ENCODE results near the gene FYB1. TPM values are rescaled to one million over a fixed set of nuclear protein-coding genes. Genes with fewer than 3 reads are reported as not detected.

The FYB1 gene
- total RNA-seq, 2 experiments from 2014 or later, result 45.3 to 51.9 TPM

DNA sequence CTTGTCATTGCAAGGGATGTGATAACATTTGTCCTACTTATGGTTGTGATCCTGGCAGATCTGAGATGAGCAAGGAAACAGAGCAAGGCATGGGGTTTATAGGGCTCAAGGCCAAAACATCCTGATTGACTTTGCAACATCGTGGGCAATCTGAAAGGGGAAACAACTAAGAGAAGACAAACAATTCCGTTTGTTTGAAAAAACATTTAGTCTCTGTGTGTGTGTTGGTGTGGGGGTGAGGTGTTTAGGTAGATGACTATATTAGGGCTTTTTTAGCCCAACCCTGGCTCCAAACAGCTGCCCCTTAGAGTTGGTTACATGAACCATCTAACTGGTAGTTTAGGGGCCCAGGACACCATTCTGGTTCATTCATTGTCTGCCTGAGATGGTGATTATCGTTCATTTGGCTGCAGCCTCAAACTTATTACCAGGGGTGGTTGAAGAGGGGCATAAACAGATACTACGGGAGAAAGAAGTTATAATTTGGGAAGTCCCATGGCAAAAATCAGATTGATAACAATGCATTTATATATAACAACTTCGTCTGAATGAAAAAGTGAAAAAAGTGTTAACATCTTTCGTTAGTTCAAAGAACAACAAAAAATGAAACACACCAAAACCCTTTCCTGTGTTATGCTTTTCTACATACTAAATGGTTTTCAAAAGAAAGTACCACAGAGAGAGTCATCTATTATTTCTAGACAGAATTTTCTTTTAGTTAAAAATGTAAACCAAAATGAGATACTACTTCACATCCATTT, 5.7 kb downstream of the FYB1 start:
- CTCF ChIA-PET, result interaction anchor here (1.0 to 3.6 kb wide), 2 partner anchors 12 to 140 kb away, joined by 3 to 23 read pairs; partner anchors contain the start of gene RICTOR
- POLR2A ChIA-PET, result interaction anchor here (2.5 kb wide), 1 partner anchor 12 kb away, joined by 17 read pairs; no protein-coding TSS in a partner anchor

DNA sequence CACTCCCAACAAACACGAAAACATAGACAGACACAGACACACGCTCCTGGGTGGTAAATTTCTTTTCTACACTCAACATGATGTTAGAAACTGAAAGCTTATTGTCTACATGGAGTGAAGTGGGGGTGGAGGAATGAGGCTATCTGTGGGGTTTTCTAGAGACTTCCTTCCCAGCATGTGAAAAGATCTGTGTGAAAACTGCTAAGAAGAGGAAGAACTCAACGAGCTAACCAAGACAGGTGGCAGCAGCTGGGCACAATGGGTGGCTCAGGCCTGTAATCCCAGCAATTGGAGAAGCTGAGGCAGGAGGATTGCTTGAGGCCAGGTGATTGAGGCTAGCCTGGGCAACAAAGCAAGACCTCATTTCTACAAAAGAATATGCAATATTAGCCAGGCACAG, 7.6 kb downstream of the FYB1 start:
- ChIA-PET POLR2A (interaction anchor here (0.6 to 2.5 kb wide), 9 partner anchors 9 to 209 kb away, joined by 3 to 17 read pairs (median 4); no protein-coding TSS in a partner anchor), CTCF (interaction anchor here (1.7 to 3.6 kb wide), 2 partner anchors 10 to 71 kb away, joined by 6 to 23 read pairs; no protein-coding TSS in a partner anchor)

DNA sequence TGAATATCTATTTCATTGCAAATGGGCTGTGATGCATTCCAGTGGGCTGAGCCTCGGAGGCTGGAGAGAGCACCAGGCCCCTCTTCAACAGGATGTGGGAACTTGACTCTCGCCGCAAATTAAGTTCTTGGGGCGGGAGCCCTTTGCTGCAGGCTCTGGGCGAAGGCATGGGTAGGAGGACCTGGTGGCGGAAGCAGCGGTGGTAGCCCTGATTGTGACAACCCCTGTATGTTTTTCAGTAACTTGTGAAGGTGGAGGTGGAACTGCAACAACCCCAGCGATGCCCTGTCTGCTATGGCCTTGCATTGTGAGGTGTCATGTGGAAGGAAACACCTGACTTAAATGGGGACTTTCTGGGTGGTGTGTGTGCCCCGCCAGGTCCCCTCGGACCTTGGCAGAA, 9.4 kb downstream of the FYB1 start:
- ChIA-PET CTCF (interaction anchor here (0.7 to 3.6 kb wide), 3 partner anchors 9 to 34 kb away, joined by 3 to 23 read pairs (median 5); no protein-coding TSS in a partner anchor), POLR2A (interaction anchor here (0.6 to 1.2 kb wide), 2 partner anchors 9 to 46 kb away, joined by 3 to 4 read pairs; no protein-coding TSS in a partner anchor)

DNA sequence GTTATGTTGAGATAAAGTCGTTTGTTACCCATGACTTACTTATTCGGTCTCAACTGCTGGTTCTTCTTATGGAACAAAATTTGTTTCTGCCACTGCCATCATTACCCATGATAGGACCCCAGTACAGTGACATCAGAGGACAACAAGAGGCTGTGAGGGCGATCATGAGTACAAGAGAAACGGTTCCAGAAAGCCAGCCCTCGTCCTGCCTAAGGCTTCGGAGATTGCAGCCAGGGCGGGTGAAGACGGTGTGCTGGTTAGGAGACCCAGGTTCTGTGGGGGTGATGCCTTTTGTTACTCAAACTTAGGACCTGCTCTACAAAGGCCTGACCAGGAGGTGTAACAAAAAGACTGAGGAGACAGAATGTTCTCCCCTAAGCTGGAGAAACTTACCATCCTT, 10.9 kb downstream of the FYB1 start:
- ChIA-PET CTCF (interaction anchor here (1.2 kb wide), 1 partner anchor 33 kb away, joined by 5 read pairs; no protein-coding TSS in a partner anchor), POLR2A (interaction anchor here (0.6 kb wide), 1 partner anchor 61 kb away, joined by 3 read pairs; no protein-coding TSS in a partner anchor)

DNA sequence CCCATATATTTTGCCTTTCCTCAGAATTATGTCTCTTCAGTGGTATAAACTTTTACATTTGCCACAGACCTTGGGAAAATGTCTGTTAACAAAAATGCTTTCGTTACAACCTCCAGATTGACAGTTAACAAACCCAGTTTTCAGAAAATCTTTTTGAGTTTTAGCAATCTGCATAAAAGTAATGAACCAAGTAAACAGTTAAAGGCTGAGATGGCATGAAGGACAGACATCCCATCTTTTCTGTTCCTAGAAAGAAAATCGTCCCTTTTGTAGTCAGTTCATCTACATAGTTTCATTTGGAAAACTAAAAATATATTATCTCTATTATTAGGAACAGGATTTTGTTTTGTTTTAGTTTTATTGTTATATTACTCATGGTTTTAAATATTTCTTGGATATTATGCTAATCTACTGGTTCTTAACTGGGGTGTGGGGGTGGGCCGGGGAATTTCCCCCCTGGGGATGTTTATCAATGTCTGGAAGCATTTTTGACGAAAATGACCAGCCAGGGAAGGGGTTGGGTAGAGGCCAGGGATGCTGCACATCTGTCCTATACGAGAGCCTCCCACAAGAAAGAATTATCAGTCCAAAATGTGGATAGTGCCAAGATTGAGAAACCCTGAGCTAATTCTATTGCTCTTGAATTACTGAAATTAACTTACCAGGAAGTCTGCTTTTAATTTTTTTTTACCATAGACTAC, 11.9 kb downstream of the FYB1 start:
- ChIA-PET CTCF (no interaction called here), POLR2A (no interaction called here)

DNA sequence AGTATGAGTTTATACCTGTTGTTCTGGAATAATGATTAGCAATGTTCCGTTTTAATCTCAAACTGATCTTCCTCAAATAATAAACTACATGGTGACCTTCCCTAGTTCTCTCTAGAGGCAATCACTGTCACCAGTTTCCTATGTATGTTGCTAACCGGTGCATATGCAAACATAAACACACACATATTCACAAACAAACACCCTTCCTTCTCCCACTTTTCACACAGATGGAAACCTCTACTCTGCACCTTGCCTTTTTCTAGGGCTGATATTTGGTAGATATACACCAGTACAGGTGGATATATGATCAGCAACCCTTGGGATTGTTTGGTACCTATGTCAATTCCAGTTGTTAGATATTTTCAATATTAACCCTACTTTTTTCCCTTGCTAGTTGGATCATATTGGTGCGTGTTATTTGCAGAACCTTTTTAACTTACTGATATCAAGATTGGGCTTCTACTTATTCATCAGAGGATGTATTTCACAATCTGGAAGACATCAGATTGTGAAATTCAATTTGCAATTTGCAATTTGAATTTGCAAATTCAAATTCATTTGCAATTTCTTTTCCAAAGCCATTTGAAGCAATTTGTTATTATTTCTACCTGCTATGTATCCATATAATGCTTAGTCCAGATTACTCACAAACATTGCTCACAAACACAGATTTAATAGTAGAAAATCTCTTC, 12.6 kb downstream of the FYB1 start:
- POLR2A ChIA-PET, result no interaction called here

DNA sequence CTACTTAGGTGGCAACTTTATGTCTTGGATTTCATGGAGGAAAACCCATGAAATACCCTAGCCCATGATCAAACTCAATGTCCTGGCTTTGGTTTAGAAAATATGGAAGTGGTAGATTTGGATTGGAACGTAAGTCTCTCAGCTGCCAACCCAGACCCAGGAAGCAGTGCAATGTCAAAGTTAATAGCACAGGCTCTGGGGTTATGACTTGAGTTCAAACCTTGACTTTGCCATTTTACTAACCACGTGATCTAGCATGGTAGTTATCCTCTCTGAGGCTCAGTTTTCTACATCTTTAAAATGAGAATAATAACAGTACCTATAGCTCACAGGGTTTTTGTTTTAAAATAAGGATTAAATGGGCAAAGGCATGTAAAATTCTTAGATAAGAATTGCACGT, 13.8 kb downstream of the FYB1 start:
- ChIA-PET POLR2A (no interaction called here), CTCF (interaction anchor here (0.9 kb wide), 1 partner anchor 50 kb away, joined by 3 read pairs; no protein-coding TSS in a partner anchor)

More for the DNA sequence above, 12.6 kb downstream of the FYB1 start:
- CTCF ChIA-PET, result interaction anchor here (0.6 to 0.9 kb wide), 2 partner anchors 11 to 52 kb away, joined by 3 read pairs; no protein-coding TSS in a partner anchor

DNA sequence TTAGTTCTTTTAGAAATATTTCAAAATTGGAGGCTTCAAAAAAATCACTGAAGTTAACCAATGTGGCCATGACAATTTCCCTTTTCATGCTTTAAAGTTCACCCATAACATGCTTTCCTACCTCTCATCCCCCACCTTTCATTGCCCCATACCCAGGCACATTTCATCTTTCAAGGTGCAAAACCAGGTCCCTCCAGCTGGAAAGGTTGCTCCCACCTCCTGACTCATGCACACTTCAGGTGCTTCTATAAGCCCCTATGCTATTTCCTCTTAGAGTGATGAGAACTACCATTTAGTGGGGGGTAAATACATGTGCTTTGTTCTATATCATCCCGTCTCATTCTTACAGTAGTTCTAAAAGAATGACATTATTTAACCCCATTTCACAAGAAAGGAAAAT, 15.4 kb downstream of the FYB1 start:
- ChIA-PET CTCF (no interaction called here), POLR2A (no interaction called here)

DNA sequence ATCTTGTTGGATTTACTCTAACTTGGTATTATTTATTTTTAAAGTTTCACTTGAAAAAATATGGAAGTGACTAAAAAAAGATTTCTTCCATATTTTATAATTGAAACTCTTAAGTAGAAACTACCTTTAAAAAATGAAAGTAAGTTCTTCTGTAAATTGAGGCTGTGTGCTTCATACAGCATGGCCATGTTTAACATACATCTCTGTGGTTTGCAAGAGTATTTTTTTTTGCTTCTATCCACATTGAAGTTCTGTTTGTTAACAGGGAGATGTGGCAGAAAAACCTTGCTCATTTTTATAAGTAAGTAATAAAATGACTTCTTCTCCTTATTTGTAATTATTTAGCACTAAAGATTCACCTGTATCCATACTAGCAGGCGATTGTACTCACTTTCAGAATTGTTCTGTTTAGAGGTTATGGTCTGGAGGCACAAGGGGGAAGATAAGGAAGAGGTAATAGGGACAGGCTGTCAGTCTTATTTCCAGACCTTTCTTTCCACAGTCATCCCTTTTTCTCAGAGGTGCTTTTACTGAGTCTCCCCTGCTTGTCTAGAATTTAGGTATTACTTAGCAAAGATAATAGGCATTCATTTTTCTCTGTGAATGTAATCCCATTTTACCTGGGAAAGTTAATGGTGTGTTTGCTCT, 16.0 kb downstream of the FYB1 start:
- ChIA-PET CTCF (interaction anchor here (0.7 to 4.2 kb wide), 5 partner anchors 8 to 42 kb away, joined by 3 to 23 read pairs (median 3); no protein-coding TSS in a partner anchor), POLR2A (interaction anchor here (1.0 to 1.2 kb wide), 2 partner anchors 8 to 12 kb away, joined by 3 to 5 read pairs; no protein-coding TSS in a partner anchor)

DNA sequence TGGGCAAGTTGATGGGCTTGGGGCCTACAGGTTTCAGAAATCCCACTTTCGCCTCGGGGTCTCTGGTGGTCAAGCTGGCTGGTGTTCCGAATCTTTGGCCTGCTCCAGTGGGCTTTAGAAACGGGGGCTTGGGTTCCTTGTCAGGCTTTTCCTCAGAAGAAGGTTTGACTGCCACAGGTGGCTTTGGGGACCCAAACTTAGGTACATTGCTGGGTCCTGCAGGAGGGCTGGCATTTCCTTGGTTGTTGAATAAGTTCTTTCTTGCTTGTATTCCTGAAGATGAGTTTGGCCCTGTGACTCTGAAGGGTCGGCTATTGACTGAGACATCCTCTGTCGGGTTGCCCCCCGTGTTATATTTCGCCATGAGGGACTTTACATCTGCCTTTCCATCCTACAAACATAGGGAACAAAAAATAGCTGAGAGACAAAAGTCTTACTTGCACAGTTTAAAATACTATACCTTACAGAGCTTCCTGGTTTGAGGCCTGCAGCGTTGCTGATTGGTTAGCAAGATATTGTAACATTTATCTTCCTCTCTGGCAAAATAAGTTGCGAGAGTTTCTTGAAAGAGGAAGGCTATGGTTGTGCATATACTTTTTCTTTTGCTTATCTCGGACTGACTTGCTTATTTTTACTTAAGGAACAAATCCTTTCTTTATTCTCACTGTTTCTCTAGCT, 16.6 kb downstream of the FYB1 start:
- CTCF ChIA-PET, result interaction anchor here (0.7 to 4.2 kb wide), 5 partner anchors 9 to 42 kb away, joined by 3 to 23 read pairs (median 3); no protein-coding TSS in a partner anchor

DNA sequence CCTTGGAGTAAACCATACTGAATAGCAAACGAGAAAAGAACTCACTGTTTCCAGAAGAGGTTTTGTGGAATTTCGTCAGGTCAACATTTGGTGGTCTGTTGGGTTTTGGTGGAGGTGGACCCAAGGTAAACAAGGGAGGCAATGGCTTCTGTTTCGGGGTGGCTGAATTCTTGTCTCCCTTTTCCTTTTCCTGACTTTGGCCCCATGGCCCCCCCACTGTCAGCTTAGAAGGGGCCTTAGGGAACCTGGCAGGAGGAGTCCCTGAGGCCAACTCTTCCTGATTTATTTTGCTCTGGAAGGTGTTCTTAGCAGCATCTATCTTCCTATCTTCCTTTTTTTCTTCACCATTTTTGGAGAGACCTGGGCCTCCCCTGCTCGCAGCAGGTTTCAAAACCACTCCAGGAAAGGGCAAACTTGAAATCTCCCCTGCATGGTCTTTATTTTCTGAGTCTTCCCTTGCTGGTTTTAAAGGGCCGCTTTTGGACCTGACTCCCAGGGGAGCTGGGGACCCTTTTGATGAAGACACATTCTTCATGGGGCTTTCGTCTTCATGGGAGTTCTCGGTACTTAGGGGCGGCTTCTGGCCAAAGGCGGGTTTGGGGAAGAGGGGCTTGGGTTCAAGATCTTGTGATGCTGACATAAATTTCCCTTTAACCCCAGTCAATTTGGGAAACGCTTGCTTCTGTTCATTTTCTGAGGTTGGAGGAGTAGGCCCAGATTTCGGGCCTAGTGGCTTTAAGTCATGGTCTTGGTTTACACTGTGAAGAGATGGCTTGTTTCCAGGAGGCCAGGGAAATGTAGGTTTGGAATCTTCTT, 17.4 kb downstream of the FYB1 start:
- ChIA-PET CTCF (interaction anchor here (0.9 to 4.2 kb wide), 13 partner anchors 9 to 81 kb away, joined by 3 to 23 read pairs (median 4); no protein-coding TSS in a partner anchor), POLR2A (interaction anchor here (0.6 to 1.8 kb wide), 6 partner anchors 10 to 25 kb away, joined by 3 to 17 read pairs (median 4); no protein-coding TSS in a partner anchor)

More for the DNA sequence above, 16.6 kb downstream of the FYB1 start:
- POLR2A ChIA-PET, result interaction anchor here (0.6 to 1.2 kb wide), 3 partner anchors 9 to 16 kb away, joined by 3 to 5 read pairs (median 3); no protein-coding TSS in a partner anchor

DNA sequence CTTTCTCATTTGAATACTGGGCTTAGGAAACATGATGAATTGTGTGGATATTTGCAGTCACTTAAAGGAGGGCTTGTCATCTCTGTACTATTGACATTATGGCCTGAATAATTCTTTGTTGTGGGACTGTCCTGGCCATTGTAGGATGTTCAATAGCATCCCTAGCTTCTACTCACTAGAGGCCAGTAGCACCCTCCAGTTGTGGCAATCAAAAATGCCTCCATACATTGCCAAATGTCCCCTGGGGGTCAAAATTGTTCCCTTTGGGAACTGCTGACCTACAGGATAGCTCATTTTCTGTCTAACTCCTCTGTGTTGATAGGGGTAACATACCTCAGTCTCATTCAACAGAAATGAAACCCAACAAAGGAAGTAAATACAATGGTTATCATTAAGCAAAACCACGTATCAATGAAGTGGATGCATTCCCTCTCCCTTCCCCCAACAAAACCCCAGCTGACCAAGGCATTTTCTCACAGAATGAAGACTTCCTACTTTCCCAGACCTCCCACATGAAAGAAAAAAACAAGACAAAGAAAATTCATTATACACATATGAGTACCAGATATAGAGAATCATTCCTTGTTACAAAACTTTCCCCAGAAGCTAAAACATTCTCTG, 18.1 kb downstream of the FYB1 start:
- POLR2A ChIA-PET, result interaction anchor here (1.0 to 1.8 kb wide), 4 partner anchors 9 to 24 kb away, joined by 3 to 17 read pairs (median 4); no protein-coding TSS in a partner anchor
- CTCF ChIA-PET, result interaction anchor here (1.0 to 4.2 kb wide), 15 partner anchors 9 to 82 kb away, joined by 3 to 23 read pairs (median 4); no protein-coding TSS in a partner anchor

DNA sequence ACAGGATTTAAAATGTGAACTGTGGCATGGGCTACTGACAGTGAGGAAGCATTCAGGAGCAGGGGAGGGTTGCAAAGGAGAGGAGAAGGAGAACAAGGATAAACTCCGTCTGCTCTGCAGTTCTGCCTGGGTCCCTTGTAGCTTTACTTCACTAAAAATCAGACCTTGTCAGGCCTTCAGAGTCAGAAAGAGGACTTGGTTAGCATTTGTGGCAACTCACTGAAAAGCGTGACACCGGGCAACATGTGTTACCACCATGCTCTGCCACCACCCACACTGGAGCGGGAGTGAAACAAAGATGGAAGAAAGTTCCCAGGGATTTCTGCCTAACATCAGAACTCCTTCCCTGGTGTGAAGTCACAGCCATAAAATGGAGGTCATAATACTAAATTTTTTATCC, 19.3 kb downstream of the FYB1 start:
- POLR2A ChIA-PET, result interaction anchor here (1.2 to 1.8 kb wide), 2 partner anchors 12 to 36 kb away, joined by 3 to 17 read pairs; no protein-coding TSS in a partner anchor

DNA sequence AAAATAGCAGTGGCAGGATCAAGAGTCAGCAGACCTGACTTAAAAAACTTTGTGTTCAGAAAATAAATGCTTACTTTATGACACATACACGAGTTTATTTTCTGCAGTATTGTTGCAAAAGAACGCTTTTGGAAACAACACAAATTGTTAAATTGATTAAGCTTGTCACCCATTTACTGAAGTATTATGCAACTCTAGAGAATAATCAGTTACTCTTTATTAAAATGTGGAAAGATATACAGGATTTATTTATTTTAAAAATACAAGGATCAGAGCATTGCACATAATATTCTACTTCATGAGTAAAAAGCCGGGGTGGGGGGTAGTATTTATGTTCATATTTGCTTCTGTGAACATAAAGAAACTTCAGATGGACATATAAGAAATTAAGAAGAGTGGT, 20.0 kb downstream of the FYB1 start:
- ChIA-PET POLR2A (interaction anchor here (1.2 kb wide), 1 partner anchor 35 kb away, joined by 3 read pairs; no protein-coding TSS in a partner anchor), CTCF (interaction anchor here (1.1 to 4.2 kb wide), 6 partner anchors 8 to 35 kb away, joined by 3 to 23 read pairs (median 4); no protein-coding TSS in a partner anchor)

More for the DNA sequence above, 19.3 kb downstream of the FYB1 start:
- CTCF ChIA-PET, result interaction anchor here (1.2 to 4.2 kb wide), 9 partner anchors 9 to 48 kb away, joined by 3 to 23 read pairs (median 6); no protein-coding TSS in a partner anchor

DNA sequence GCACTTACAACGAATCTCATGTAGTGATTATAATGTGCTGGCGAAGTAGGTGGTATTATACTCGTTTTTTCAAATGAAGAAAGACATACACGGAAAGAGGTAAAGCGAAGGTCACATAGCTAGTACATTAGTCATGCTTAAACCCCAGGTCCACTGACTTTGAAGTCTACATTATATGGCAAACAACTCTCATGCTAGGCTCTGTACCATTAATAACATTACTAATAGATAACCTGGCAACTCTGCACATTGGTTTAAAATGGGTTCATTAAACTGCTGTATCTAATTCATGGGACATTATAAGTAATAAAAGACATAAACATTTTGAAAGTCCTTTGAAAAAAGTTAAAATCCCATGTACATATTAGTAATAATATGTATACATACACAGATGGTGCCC, 21.2 kb downstream of the FYB1 start:
- CTCF ChIA-PET, result interaction anchor here (1.1 kb wide), 1 partner anchor 19 kb away, joined by 3 read pairs; no protein-coding TSS in a partner anchor
- POLR2A ChIA-PET, result no interaction called here

DNA sequence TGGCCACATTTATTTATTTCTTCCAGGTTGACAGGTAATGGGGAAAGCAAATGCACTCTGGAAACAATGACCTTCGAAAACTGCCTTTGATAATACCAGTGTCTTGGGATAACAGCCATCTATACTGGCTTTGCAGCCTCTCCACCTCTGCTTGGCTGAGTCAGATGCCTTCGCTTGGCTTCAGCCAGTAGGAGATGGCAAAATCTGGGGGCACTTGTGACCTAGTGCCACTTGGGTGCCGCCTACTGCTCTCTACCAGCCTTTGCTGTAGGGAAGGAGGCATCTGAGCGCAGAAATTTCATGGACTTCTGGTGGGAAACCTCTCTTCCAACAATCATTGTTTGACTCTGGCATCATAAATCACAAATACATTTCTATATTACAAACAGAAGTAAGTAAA, 21.8 kb downstream of the FYB1 start:
- POLR2A ChIA-PET, result interaction anchor here (0.6 kb wide), 1 partner anchor 12 kb away, joined by 4 read pairs; no protein-coding TSS in a partner anchor
- CTCF ChIA-PET, result no interaction called here
